Trophoblast cell (in vitro differentiated cells and primary cell): ENCODE measurements around the gene FGGY.

Experiments
- DNase-seq, 2 donors: peaks; one replicate each; pipeline ENCODE4 v3.0.0-alpha.2; 2016
- H2AFZ ChIP-seq: 2 replicates; pipeline ENCODE4 v1.6.1; 2013; ENCODE audit warnings: low read length, moderate library complexity, mild to moderate bottlenecking; ENCODE audit not compliant: insufficient read depth, poor library complexity
- H2AK5ac ChIP-seq: 2 replicates; pipeline ENCODE4 v1.6.1; 2013; ENCODE audit warnings: mild to moderate bottlenecking, low read length
- H2BK120ac ChIP-seq: 2 replicates; pipeline ENCODE4 v1.6.1; 2013; ENCODE audit warnings: low read length, mild to moderate bottlenecking, moderate library complexity; ENCODE audit not compliant: insufficient read depth, poor library complexity
- H2BK12ac ChIP-seq: 2 replicates; pipeline ENCODE4 v1.6.1; 2013; ENCODE audit warnings: mild to moderate bottlenecking, low read length, moderate library complexity
- H2BK5ac ChIP-seq: 2 replicates; pipeline ENCODE4 v1.6.1; 2013; ENCODE audit warnings: low read length, low read depth, moderate library complexity, mild to moderate bottlenecking; ENCODE audit not compliant: poor library complexity
- H3K14ac ChIP-seq: 2 replicates; pipeline ENCODE4 v1.6.1; 2013; ENCODE audit warnings: mild to moderate bottlenecking, low read length
- H3K18ac ChIP-seq: 2 replicates; pipeline ENCODE4 v1.6.1; 2013; ENCODE audit warnings: mild to moderate bottlenecking, low read length
- H3K23ac ChIP-seq: 2 replicates; pipeline ENCODE4 v1.6.1; 2013; ENCODE audit warnings: low read length
- H3K27ac ChIP-seq: 2 replicates; pipeline ENCODE4 v1.5.1; 2013; ENCODE audit warnings: low read depth, mild to moderate bottlenecking, inconsistent platforms, low read length, moderate library complexity
- H3K27me3 ChIP-seq: 2 replicates; pipeline ENCODE4 v1.6.1; 2013; ENCODE audit warnings: inconsistent platforms, mild to moderate bottlenecking, low read length, moderate library complexity; ENCODE audit not compliant: insufficient read depth
- H3K36me3 ChIP-seq, 2 experiments: 1 replicate in 1 of 2; 2 replicates in 1 of 2; pipeline ENCODE4 v1.6.1; 2013; ENCODE audit warnings: low read length in 2 of 2, mild to moderate bottlenecking in 2 of 2, moderate library complexity in 1 of 2; ENCODE audit not compliant: insufficient read depth in 2 of 2, control insufficient read depth in 1 of 2
- H3K4ac ChIP-seq: 2 replicates; pipeline ENCODE4 v1.6.1; 2013; ENCODE audit warnings: low read depth, mild to moderate bottlenecking, low read length, moderate library complexity
- H3K4me1 ChIP-seq, 2 experiments: 1 replicate in 1 of 2; 2 replicates in 1 of 2; pipeline ENCODE4 v1.6.1; 2013; ENCODE audit warnings: low read length in 2 of 2, mild to moderate bottlenecking in 2 of 2, moderate library complexity in 1 of 2; ENCODE audit not compliant: insufficient read depth in 2 of 2, control insufficient read depth in 1 of 2
- H3K4me2 ChIP-seq: 2 replicates; pipeline ENCODE4 v1.6.1; 2013; ENCODE audit warnings: inconsistent platforms, mild to moderate bottlenecking, low read length, moderate library complexity
- H3K4me3 ChIP-seq: 2 replicates; pipeline ENCODE4 v1.5.1; 2013; ENCODE audit warnings: mild to moderate bottlenecking, low read depth, low read length, inconsistent platforms
- H3K79me1 ChIP-seq: one replicate; pipeline ENCODE4 v1.6.1; 2013; ENCODE audit warnings: low read length
- H3K79me2 ChIP-seq: 2 replicates; pipeline ENCODE4 v1.6.1; 2013; ENCODE audit warnings: low read length, mild to moderate bottlenecking; ENCODE audit not compliant: control insufficient read depth, insufficient read depth, poor library complexity
- H3K9ac ChIP-seq: 2 replicates; pipeline ENCODE4 v1.6.1; 2013; ENCODE audit warnings: mild to moderate bottlenecking, low read length
- H3K9me3 ChIP-seq: 2 replicates; pipeline ENCODE4 v1.6.1; 2013; ENCODE audit warnings: low read depth, mild to moderate bottlenecking, control low read depth, inconsistent platforms, low read length; ENCODE audit not compliant: insufficient read depth
- H4K12ac ChIP-seq: 2 replicates; pipeline ENCODE4 v1.6.1; 2013; ENCODE audit warnings: low read depth, mild to moderate bottlenecking, low read length, moderate library complexity
- H4K8ac ChIP-seq: 2 replicates; pipeline ENCODE4 v1.6.1; 2013; ENCODE audit warnings: low read depth, mild to moderate bottlenecking, low read length, moderate library complexity
- H4K91ac ChIP-seq: one replicate; pipeline ENCODE4 v1.6.1; 2013; ENCODE audit warnings: low read depth, mild to moderate bottlenecking, low read length, moderate library complexity
- WGBS: extraction: QIAGEN DNeasy Blood & Tissue Kit; methylation state at CpG from one replicate; pipeline ENCODE4 v1.1.7; 2013; ENCODE audit warnings: missing lambda C conversion rate; ENCODE audit not compliant: insufficient read length, insufficient coverage; ENCODE audit errors: extremely low coverage; 5-methylcytosine and 5-hydroxymethylcytosine counted together

The FGGY gene

DNA sequence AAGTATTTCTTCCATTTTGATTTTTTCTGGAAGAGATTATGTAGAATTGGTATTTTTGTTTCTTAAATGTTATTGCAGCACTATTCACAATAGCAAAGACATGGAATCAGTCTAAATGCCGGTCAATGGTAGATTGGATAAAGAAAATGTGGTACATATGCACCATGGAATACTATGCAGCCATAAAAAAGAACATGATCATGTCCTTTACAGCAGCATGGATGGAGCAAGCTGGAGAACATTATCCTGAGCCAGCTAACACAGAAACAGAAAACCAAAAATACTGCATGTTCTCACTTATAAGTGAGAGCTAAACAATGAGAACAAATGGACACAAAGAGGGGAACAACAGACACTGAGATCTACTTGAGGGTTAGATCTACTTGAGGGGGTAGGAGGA, 5.4 kb downstream of the FGGY start:
- Histone ChIP-seq H3K9ac (no peak overlapping the region), H3K79me1 (peaks cover 3% of the 10 kb centered on the region), H3K27me3 (no peaks in the 10 kb centered on the region), H3K4me2 (no peak overlapping the region), H3K36me3 (no peaks in the 10 kb centered on the region), H4K12ac (no peak overlapping the region), H2BK5ac (no peak overlapping the region), H3K23ac (no peak overlapping the region), H2BK120ac (no peak overlapping the region), H2BK12ac (no peak overlapping the region), H3K79me2 (no peaks in the 10 kb centered on the region), H2AK5ac (no peak overlapping the region), H3K4me3 (no peak overlapping the region), H2AFZ (no peak overlapping the region), H3K18ac (no peak overlapping the region), H3K14ac (no peak overlapping the region), H3K27ac (no peak overlapping the region), H3K4me1 (peaks cover 4 to 7% of the 10 kb centered on the region in 2 experiments), H4K91ac (no peak overlapping the region), H3K9me3 (no peaks in the 10 kb centered on the region), H3K4ac (no peak overlapping the region), H4K8ac (no peak overlapping the region)
- no peak for DNase-seq
- WGBS = no CpG with 5 or more reads among the region's 1 CpG

DNA sequence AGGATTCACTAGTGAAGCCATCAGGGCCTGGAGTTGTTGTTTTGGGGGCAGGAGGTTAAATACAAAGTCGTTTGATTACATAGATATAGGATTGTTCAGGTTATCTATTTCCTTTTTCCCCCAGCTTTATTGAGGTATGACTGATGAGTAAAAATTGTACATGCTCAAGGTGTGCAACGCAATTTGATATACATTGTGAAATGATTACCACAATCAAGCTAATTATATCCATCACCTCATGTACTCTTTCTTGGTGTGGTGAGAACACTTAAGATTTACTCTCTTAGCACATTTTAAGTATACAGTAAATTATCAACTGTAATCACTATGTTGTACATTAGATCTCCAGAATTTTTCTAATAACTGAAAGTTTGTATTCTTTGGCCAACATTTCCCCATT, 6.0 kb downstream of the FGGY start:
- no peaks in the 10 kb centered on the region for H3K27me3 ChIP-seq
- no peak overlapping the region for H4K8ac ChIP-seq
- no peak overlapping the region for H2BK120ac ChIP-seq
- H3K27ac ChIP-seq = no peak overlapping the region
- no peaks in the 10 kb centered on the region for H3K36me3 ChIP-seq
- H3K4ac ChIP-seq = no peak overlapping the region
- H3K79me2 ChIP-seq = no peaks in the 10 kb centered on the region
- no peak overlapping the region for H3K4me3 ChIP-seq
- WGBS = no CpG with 5 or more reads among the region's 2 CpGs
- H2AK5ac ChIP-seq = no peak overlapping the region
- H3K18ac ChIP-seq = no peak overlapping the region
- H2BK12ac ChIP-seq = no peak overlapping the region
- H3K14ac ChIP-seq = no peak overlapping the region
- no peak for DNase-seq
- H3K79me1 ChIP-seq = peaks cover 3% of the 10 kb centered on the region
- no peak overlapping the region for H4K12ac ChIP-seq
- no peak overlapping the region for H3K9ac ChIP-seq
- no peak overlapping the region for H4K91ac ChIP-seq
- H3K9me3 ChIP-seq = no peaks in the 10 kb centered on the region
- H3K4me1 ChIP-seq = peaks cover 4 to 7% of the 10 kb centered on the region in 2 experiments
- H3K23ac ChIP-seq = no peak overlapping the region
- H3K4me2 ChIP-seq = no peak overlapping the region
- no peak overlapping the region for H2BK5ac ChIP-seq
- H2AFZ ChIP-seq = no peak overlapping the region

DNA sequence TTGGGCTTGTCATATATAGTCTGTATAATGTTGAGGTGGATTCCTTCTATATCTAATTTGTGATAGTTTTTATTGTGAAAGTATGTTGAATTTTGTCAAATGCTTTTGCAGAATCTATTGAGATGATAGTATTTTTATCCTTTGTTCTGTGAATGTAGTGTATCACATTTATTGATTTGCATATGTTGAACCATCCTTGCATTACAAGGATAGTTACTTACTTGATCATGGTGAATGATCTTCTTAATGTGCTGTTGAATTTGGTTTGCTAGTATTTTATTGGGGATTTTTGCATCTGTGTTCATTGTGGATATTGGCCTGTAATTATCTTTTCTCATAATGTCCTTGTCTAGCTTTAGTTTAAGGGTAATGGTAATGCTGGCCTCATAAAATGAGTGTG, 8.3 kb downstream of the FGGY start:
- H2BK12ac ChIP-seq = no peak overlapping the region
- no peaks in the 10 kb centered on the region for H3K36me3 ChIP-seq
- H2BK120ac ChIP-seq = no peak overlapping the region
- no peak overlapping the region for H2BK5ac ChIP-seq
- H3K4ac ChIP-seq = no peak overlapping the region
- H3K9me3 ChIP-seq = no peaks in the 10 kb centered on the region
- no peak overlapping the region for H3K4me2 ChIP-seq
- no peak overlapping the region for H4K91ac ChIP-seq
- H4K12ac ChIP-seq = no peak overlapping the region
- no peaks in the 10 kb centered on the region for H3K79me2 ChIP-seq
- H4K8ac ChIP-seq = no peak overlapping the region
- no peaks in the 10 kb centered on the region for H3K79me1 ChIP-seq
- H2AFZ ChIP-seq = no peak overlapping the region
- no peak overlapping the region for H2AK5ac ChIP-seq
- no peak overlapping the region for H3K27ac ChIP-seq
- no peaks in the 10 kb centered on the region for H3K4me1 ChIP-seq
- no peak overlapping the region for H3K23ac ChIP-seq
- no peaks in the 10 kb centered on the region for H3K27me3 ChIP-seq
- no peak overlapping the region for H3K4me3 ChIP-seq
- DNase-seq = no peak
- H3K14ac ChIP-seq = no peak overlapping the region
- no peak overlapping the region for H3K18ac ChIP-seq
- no peak overlapping the region for H3K9ac ChIP-seq

DNA sequence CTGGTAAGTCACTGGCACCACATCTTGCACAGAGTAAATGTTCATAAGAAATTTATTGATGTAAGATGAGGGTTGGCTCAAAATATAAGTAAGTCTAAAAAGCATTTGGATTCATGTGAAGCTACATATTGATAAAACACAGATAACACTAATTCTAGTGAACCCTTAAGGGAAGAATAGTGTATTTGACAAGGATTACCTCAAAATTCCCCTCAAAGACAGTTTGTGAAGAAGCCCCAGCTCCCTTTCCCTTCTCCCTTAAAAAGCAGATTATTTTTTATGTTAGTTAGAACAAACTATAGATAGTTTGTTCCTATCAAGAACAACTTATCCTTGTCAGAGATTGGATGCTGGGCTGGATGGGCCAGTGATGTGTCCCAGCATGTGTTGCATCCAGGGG, 10.7 kb downstream of the FGGY start:
- Histone ChIP-seq H3K79me1 (no peaks in the 10 kb centered on the region), H2BK5ac (no peak overlapping the region), H3K27ac (no peak overlapping the region), H2BK120ac (no peak overlapping the region), H4K91ac (no peak overlapping the region), H3K9me3 (no peaks in the 10 kb centered on the region), H2AFZ (no peak overlapping the region), H4K12ac (no peak overlapping the region), H3K18ac (no peak overlapping the region), H3K23ac (no peak overlapping the region), H3K4me3 (no peak overlapping the region), H2AK5ac (no peak overlapping the region), H3K4ac (no peak overlapping the region), H4K8ac (no peak overlapping the region), H3K4me1 (no peaks in the 10 kb centered on the region), H3K4me2 (no peak overlapping the region), H3K9ac (no peak overlapping the region), H3K27me3 (no peaks in the 10 kb centered on the region), H3K14ac (no peak overlapping the region), H3K36me3 (no peaks in the 10 kb centered on the region), H3K79me2 (no peaks in the 10 kb centered on the region), H2BK12ac (no peak overlapping the region)
- no peak for DNase-seq

DNA sequence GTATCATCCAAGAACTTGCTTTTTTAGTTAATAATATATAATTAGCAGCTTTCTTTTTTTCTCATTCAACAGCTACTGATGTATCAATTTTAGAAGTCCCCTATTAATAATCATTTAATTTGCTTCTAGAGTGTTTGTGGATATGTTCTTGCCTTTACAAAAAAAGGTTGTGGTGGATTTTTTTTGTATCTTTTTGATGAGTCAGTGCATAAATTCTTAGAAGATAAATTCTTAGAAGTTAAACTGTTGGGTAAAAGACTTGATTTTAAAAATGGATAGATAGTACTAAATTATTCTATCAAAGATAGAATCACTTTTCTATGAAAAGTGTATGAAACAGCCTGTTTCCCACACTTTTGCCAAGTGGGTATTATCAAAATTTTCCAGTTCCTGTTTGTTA, 11.9 kb downstream of the FGGY start:
- Histone ChIP-seq H4K12ac (no peak overlapping the region), H3K4me1 (no peaks in the 10 kb centered on the region), H3K23ac (no peak overlapping the region), H3K27ac (no peak overlapping the region), H3K27me3 (no peaks in the 10 kb centered on the region), H3K79me2 (no peaks in the 10 kb centered on the region), H3K9me3 (no peaks in the 10 kb centered on the region), H2AFZ (no peak overlapping the region), H2BK5ac (no peak overlapping the region), H3K4ac (no peak overlapping the region), H4K91ac (no peak overlapping the region), H3K18ac (no peak overlapping the region), H3K4me2 (no peak overlapping the region), H2AK5ac (no peak overlapping the region), H3K36me3 (no peaks in the 10 kb centered on the region), H4K8ac (no peak overlapping the region), H2BK12ac (no peak overlapping the region), H3K4me3 (no peak overlapping the region), H3K79me1 (no peaks in the 10 kb centered on the region), H3K14ac (no peak overlapping the region), H2BK120ac (no peak overlapping the region), H3K9ac (no peak overlapping the region)
- DNase-seq = no peak
